HG02870 (cell line): ENCODE data around the gene OCIAD2.
"Not testable (repeated sequence)": the region's sequence is repeated elsewhere in the genome, so short reads cannot be mapped to it uniquely, and the experiment has no call there.

ENCODE experiments used
- ATAC-seq: cut with Tn5 transposase; IDR thresholded peaks from one replicate; pipeline ENCODE4 v1.9.1; 2021; ENCODE audit warnings: mild to moderate bottlenecking, moderate library complexity; ENCODE audit not compliant: unreplicated experiment

The OCIAD2 gene

DNA sequence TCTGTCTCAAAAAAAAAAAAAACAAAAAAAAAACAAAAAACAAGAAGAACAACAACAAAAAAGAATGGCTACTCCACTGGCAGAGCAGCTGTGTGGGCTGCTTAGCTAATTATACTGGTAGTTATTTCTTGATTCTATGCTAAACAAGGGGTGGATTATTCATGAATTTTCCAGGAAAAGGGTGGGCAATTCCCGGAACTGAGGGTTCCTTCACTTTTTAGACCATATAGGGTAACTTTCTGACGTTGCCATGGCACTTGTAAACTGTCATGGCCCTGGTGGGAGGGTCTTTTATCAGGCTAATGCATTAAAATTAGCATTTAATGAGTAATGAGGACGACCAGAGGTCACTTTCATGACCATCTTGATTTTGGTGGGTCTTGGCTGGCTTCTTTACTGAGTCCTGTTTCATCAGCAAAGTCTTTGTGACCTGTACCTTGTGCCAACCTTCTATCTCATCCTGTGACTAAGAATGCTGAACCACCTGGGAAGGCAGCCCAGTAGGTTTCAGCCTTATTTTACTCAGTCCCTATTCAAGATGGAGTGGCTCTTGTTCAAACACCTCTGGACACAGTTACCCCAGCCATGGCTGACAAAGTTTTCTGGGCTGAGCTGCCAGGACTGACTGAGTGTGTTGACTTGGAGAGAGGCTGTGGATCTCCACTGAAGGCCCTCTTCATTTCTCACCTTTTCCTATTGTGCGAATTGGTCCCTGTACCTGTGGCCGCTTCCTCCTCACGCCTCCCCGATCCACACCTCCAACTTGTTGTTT is 1.3 kb upstream of the OCIAD2 start:
- no peak for ATAC-seq

DNA sequence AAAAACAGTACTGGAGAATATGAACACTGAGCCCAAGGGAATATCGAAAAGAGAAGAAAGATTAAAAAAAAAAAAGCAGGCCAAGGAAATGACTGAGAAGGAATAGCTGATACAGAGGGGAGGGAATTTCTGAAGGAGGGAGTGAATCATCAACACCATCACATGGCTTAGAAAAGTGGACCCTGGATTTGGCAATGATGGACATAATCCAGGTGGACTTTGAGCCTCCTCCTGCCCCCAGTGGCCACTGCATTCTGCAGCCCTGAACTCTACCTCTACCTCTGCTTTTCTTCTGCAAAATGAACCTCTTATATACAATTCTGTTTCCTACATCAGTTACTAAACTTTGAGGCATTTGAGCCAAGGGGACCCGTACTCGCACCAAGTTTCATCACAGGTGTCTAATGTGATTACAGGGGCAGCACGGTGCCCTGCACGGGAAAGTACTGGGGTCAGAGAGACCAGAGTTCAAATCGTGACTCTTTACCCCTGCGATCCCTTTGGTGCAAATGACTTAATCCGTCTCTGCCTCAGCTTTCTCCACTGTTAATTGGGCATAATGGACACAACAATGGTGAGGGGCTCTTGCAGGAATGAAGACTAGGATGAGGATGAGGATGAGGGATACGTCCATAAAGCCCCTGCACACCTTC is 1.1 kb downstream of the OCIAD2 start:
- ATAC-seq, result no peak

DNA sequence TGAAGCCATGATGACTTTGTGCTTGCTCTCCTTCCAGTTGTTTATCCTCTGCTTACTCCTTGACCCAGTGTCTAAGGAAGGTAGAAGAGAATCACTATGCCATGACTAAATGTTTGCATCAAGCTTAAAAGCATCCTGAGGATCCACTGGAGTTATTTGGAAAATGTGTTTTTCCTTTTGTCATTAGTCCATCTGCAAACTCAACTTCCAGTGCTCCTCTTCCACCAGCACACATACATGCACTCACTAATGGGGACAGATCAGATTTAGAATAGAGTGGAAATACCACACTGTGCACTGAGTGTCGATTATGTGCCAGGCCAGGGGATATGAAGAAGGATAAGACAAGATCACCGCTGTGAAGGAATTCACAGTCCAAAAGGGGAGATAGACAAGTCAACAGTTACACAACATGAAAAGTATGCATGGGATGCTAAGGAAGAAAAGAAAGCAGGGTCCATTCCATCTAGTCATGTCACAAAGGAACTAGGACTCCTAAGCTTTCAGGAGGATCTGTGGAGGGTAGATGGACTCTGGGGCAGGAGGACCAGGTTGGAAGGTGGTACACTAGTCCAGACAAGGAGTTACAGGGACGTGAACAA is 1.9 kb downstream of the OCIAD2 start:
- no peak for ATAC-seq

DNA sequence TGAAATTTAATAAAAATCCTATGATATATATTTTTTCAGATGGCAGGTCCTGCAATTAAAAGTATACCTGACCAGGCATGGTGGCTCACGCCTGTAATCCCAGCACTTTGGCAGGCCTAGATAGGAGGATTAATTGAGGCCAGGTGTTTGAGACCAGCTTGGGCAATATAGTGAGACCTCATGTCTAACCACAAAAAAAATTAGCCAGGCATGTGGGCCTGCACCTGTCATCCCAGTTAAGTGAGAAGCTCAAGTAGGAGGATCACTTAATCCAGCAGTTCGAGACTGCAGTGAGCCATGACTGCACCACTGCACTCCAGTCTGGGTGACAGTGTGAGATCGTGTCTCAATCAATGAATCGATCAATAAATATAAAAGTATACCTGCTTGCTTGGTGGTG is 2.5 kb downstream of the OCIAD2 start:
- no peak for ATAC-seq

DNA sequence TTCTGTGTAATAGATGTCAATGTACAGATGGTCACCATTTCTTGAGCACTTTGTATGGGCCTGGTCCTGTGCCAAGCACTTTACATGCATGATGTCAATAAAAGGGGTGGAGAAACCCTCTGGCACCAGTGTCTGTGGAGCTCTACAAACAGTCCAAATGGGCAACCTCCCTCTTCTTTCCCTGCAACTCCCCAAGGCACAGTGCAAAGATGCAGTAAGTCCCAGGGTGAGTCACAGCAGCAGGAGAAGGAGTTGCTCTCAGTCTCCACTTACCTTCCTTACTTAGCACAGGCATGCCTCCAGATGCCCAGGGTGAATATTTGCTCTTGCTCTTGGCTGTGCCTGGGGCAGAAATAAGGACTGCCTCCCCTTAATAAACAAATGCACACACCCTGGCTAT is 4.3 kb downstream of the OCIAD2 start:
- no peak for ATAC-seq

DNA sequence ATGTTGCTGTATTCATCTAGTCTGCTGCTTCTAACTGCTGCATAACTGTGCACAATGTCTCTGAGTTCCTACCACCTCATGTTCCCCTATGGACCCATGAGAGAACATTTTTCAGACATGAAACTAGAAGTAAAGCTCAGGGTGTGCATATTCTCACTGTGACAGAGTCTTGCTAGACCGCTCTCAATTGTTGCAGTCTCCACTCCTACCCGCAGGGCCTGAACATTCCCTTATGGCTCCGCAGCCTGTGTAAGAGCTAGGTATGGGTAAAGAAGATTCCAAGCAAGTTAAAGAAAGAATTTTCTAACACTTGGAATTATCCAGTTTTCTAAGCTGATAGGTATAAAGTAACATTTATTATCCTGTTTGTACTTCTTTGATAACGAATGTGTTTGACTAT is 5.4 kb downstream of the OCIAD2 start:
- ATAC-seq, result no peak

DNA sequence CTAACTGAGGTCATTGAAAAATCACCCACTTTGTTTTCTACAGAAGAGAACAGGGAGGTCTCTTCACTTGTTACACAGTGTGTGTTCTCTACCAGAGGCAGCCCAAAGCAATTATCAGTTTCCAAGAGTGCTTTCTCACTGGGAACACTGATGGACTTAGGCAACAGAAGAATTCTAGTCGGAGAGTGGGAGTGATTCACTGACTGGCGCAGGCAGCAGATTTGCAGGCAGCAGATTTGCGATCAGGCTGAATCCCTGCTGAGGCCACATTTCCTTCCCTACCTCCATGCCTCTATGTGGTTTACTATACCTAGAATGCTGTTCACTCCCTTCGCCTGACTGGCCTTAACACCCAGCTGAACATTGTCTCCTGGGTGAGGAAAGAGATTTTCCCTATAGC is 6.6 kb downstream of the OCIAD2 start:
- no peak for ATAC-seq

DNA sequence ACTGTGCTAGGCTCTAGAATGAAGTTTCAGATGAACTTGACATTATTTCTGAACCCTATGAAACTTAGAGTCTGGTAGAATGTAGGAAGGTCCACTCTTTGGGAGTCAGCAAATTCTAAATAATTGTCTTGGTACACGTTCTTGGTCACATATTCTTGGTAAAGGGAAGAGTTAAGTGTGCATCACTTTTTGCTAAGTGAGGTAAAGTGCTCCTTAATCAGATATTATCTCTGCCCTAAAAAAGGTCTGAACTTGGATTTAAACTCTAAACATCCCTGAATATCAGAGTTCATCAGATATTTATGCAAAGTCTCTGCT is 7.2 kb downstream of the OCIAD2 start:
- ATAC-seq, result no peak

DNA sequence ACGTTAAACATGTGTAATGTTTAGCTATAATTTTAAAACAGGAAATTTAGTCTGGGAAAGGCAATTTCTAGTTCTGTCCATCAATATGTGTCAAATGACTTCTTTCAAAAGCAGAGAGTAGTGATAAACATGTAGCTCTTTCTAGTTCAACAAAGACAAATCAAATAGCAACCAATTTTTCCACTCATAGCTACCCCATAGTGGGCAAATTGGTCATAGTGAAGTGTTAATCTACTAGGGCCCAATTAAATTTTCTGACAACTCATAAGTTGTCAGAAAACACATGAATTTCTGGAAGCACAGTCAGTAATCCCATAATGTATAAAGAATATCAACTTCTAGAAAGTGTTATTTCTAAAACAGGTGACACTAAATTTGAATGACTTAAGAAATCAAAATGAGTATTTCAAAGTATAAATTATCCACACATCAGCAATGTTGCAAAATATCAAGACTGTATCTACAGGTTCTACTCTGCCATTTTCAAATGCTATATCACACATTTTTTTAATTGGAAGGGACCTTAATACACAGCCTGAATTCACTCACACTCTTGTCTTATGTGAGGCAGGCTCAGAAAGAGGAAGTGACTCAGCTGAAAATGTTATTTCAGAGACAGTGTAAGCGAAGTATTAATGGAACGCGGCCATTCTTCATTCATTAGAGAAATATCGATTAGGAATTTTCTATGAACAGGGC is 7.7 kb downstream of the OCIAD2 start:
- peak; percentile 77 for ATAC-seq

DNA sequence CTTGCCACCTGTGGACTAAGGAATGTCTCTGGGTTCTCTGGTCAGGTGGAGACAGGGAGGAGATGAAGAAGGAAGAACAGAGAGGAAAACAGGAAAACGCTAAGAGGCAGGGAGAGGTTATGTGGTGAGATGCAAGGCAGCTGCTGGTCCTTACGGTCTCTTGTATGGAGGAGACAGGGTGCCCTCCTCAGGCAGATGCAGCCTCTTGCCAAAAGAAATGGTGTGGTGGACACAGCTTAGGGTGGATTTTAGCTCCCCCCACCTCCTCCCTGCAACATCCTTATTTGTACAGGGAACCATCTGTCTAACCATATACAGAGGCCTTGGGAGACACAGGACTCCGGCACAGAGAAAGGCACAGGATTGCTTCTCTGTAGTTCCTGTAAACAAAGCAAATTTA is 9.7 kb downstream of the OCIAD2 start:
- ATAC-seq, result no peak

DNA sequence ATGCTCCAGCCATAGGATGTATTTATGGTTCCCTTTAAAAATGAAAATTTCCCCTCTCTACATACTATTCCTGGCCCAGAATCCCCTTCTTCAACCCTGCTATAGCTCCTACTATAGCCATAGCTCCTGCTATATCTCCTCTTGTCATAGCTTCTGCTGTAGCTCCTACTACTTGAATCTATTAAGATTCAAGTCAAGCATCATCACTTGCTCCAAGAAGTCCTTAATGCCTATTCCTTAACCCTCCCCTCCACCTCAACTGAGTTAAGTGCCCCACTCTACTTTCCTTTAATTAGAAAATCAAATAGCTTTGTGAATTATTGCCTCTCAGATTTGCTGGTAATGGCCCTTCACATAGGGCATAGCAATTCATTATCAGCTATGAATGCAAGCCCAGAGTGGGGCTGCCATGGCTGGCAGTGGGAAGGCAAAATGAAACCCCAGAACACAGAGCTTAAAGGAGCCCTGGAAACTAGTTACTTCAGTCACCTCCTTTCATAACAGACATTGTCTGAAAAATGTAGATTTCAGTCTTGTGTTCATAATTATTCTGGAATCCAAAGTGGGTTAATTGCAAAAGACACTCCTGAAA is 15.4 kb downstream of the OCIAD2 start:
- no peak for ATAC-seq

DNA sequence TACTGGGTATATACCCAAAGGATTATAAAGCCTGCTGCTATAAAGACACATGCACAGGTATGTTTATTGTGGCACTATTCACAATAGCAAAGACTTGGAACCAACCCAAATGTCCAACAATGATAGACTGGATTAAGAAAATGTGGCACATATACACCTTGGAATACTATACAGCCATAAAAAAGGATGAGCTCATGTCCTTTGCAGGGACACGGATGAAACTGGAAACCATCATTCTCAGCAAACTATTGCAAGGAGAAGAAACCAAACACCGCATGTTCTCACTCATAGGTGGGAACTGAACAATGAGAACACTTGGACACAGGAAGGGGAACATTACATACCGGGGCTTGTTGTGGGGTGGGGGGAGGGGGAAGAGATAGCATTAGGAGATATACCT is 16.8 kb downstream of the OCIAD2 start:
- not testable (repeated sequence) for ATAC-seq

DNA sequence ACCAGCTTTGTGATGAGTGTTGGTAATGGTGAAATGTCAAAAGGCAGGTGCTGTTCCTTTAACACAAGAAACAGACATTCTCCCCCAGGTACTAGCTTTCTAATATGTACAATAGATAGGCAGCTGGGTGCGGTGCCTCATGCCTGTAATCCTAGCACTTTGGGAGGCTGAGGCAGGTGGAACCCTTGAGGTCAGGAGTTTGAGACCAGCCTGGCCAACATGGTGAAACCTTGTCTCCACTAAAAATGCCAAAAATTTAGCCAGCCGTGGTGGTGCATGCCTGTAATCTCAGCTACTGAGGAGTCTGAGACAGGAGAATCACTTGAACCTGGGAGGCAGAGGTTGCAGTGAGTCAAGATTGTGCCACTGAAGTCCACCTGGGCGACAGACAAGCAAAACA is 24.9 kb downstream of the OCIAD2 start:
- not testable (repeated sequence) for ATAC-seq

DNA sequence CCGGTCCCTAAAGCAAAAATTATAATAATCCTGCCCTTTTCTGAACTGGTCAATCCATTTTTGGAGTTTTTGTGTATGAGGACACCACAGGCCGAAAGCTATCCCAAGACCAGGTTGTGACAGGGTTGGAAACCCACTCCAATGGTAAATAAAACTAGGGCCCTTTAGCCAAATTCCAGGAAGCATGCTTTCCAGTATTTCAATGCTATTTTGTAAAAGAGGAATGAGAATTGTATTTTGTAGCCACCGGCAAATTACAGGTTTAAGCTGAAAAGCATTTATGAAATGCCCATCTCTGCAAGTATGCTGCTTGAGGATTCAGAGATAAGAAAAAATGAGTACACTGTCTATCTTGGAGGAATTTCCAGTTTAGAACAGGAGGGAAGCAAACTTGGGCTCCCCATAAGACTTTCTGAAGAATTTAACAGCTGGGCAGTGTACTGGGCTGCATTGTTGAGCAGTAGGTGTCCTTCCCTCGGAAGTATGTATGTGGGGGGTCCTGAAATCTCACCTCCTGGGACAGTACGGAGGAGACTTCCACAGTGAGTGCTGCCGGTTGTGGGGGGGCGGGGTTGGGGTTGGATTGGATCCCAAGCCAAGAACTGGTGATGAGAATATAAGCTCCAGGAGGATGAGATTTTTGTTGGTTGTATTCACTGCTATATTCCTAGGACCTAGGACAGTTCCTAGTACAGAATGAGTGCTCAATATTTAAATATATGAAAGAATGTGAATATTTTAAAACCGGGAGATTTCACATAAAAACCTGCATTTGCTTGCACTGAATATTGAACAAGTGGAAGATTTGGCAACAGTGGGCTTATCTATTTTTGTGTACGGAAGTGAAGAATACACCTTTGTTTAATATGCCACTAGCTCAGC is 26.8 kb downstream of the OCIAD2 start:
- ATAC-seq, result no peak

DNA sequence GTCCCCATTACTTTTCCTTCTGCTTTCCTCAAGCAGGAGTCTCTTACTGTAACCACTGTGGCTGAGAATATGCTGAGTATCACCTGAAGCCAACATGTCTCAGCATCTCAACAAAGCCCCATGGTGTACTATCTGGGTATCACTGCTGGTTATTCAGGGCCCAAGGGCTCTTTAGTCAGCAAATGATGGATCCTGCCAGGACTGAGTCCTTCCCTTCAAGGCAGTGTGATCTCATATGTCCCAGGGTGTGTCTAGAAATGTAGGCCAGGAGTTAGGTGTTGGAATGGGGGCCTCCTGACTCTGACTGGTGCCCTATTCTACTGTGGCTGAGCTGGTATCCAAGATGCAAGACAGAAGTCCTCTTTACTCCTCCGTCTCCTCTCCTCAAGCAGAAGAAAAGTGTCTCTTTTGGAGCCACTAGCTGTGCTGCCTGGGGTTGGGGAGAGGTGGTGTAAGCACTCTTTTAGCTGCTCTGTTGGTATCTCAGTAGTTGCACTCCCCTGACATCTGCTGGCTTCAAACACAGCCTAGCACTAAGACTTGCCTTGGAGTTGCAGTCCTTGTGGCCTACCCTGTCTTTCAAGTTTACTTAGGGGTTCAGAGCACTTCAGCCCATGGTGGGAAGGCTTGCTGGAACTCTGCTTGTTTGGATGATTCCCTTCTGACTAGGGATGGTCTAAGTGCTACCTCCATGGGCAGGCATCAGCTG is 28.6 kb downstream of the OCIAD2 start:
- no peak for ATAC-seq

DNA sequence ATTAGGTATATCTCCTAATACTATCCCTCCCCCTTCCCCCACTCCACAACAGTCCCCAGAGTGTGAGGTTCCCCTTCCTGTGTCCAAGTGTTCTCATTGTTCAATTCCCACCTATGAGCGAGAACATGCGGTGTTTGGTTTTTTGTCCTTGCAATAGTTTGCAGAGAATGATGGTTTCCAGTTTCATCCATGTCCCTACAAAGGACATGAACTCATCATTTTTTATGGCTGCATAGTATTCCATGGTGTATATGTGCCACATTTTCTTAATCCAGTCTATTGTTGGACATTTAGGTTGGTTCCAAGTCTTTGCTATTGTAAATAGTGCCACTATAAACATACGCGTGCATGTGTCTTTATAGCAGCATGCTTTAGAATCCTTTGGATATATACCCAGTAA is 41.9 kb downstream of the OCIAD2 start:
- not testable (repeated sequence) for ATAC-seq

DNA sequence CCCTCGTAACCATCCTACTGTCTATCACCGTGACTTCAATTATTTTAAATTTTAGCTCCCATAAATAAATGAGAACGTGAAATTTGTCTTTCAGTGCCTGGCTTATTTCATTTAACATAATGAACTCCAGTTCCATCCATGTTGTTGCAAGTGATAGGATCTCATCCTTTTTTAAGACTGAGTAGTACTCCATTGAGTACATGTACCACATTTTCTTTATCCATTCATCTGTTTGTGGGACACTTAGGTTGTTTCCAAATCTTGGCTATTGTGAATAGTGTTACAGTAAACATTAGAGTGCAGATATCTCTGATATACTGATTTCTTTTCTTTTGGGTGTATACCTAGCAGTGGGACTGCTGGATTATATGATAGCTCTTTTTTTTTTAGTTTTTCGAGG is 42.8 kb downstream of the OCIAD2 start:
- no peak for ATAC-seq

DNA sequence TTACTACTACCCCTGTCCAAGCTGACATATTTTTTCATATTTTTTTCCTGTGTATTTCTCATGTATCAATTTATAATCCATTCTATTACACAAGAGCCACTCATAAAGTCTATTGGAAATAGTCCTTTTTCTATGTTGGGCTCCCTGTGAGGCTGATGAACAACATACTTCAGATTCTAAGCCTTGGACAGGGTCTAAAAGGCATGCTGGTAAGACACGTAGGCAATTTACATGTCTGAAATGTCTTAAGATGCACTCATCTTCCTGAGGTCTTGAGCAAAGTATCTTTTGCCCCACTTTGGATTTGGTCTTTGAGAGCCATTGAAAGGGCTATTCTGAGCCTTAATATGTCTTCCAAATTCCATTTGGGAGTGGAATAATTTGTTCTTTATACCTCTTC is 43.9 kb downstream of the OCIAD2 start:
- ATAC-seq, result no peak

DNA sequence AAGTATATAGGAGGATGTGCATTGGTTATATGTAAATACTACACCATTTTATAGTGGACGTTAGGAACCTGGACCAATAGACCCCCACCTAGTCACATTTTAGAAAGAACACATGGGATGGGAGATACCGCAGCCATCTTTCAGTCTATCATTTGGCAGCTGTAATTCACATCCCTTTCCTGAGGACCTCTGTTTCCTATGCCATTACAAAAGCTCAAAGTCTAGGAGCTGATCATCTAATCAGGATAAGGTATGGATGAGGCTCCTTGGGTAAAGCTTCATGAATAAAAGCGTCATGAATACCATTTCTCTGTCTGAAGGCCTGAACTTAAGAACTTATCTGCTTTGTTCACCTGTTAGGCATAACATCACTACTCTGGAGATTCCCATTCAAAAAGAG is 44.5 kb downstream of the OCIAD2 start:
- ATAC-seq, result no peak

DNA sequence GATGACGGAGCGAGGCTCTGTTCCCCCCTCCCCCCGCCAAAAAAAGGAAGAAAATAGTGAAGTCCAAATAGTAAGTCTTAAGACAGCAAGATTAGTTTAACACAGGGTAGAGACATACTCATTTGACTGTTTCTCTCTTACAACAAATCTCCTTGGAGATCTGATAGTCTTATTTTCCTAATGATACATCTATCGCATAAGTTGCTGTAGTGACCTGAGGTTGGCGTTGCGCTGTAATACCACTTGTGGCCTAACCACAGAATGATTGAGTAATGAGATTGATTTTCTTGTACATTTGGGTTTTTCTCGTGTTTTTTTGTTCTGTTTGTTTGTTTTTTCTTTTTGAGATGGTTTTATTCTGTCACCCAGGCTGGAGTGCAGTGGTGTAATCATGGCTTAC is 48.4 kb downstream of the OCIAD2 start:
- ATAC-seq, result no peak
